Stimulated activated CD8-positive, alpha-beta memory T cell treated with anti-CD3 and anti-CD28 coated beads, Interleukin-12 subunit alpha, Interleukin-12 subunit beta, amount 100 ng/mL, for 4 hours (primary cell): ENCODE measurements around the gene NXPE3.
A peak's percentile ranks its signal among the peaks of the same experiment; 100 is the strongest.

Source experiments
- DNase-seq: peaks from one replicate; pipeline ENCODE4 v3.0.0-alpha.2; 2020; ENCODE audit warnings: low read depth

NXPE3 gene

GRCh38 chr3:101803173-101803782 is 24.3 kb downstream of the NXPE3 start:
- no peak for DNase-seq

- no peak for DNase-seq
Measured at GRCh38 chr3:101803939-101804338, 24.9 kb downstream of the NXPE3 start.

- no peak for DNase-seq
Measured at GRCh38 chr3:101806491-101806890, 27.5 kb downstream of the NXPE3 start.

GRCh38 chr3:101807888-101808287 is 28.9 kb downstream of the NXPE3 start:
- DNase-seq, result no peak

GRCh38 chr3:101809178-101810021 is 30.4 kb downstream of the NXPE3 start:
- DNase-seq, result no peak

- no peak for DNase-seq
Measured at GRCh38 chr3:101810022-101810418, 31.0 kb downstream of the NXPE3 start.

- DNase-seq, result no peak
Measured at GRCh38 chr3:101811875-101812274, 32.9 kb downstream of the NXPE3 start.

- no peak for DNase-seq
Measured at GRCh38 chr3:101812895-101813294, 33.9 kb downstream of the NXPE3 start.

- no peak for DNase-seq
Measured at GRCh38 chr3:101813817-101814440, 34.9 kb downstream of the NXPE3 start.

- DNase-seq, result no peak
Measured at GRCh38 chr3:101814835-101815234, 35.8 kb downstream of the NXPE3 start.

- DNase-seq, result no peak
Measured at GRCh38 chr3:101816215-101817149, 37.5 kb downstream of the NXPE3 start.

GRCh38 chr3:101817992-101818391 is 39.0 kb downstream of the NXPE3 start:
- no peak for DNase-seq

GRCh38 chr3:101819649-101820206 is 40.7 kb downstream of the NXPE3 start:
- DNase-seq, result no peak

- DNase-seq, result no peak
Measured at GRCh38 chr3:101821503-101821902, 42.5 kb downstream of the NXPE3 start.

GRCh38 chr3:101823525-101823924 is 44.5 kb downstream of the NXPE3 start:
- no peak for DNase-seq

- no peak for DNase-seq
Measured at GRCh38 chr3:101824702-101825101, 45.7 kb downstream of the NXPE3 start.

GRCh38 chr3:101825904-101826445 is 47.0 kb downstream of the NXPE3 start:
- DNase-seq, result no peak

- peak; percentile 72 for DNase-seq
Measured at GRCh38 chr3:101827211-101828174, 48.5 kb downstream of the NXPE3 start.

- DNase-seq, result no peak
Measured at GRCh38 chr3:101828276-101828675, 49.3 kb downstream of the NXPE3 start.
